Measurements from ENCODE around the gene MIS12.

The MIS12 gene

GRCh38 chr17:5468075-5468473 lies 18.3 kb upstream of the MIS12 start:
- Histone ChIP-seq H3K36me3 (peaks cover 3 to 18% (median 14%) of the 10 kb centered on the region in 3 donors), H3K27me3 (no peaks in the 10 kb centered on the region), H3K27ac (peak overlapping the region; percentile 77 to 83), H3K4me3 (peak overlapping the region; percentile 73 to 80), H3K4me1 (peaks cover 0 to 22% (median 20%) of the 10 kb centered on the region in 4 donors), H3K9me3 (no peaks in the 10 kb centered on the region)
- intact Hi-C loops (cut with DNase I; ENCODE audit: low total_unique reads): no loop called here
- no peak for DNase-seq
- no peak for TF ChIP-seq CTCF (IDR thresholded peaks at IDR 0.05)

GRCh38 chr17:5472511-5472910 lies 13.9 kb upstream of the MIS12 start:
- H3K4me1 ChIP-seq: peaks cover 0 to 15% (median 11%) of the 10 kb centered on the region in 4 donors
- no peak for TF ChIP-seq CTCF (IDR thresholded peaks at IDR 0.05)
- DNase-seq: no peak
- no peak overlapping the region for H3K27ac ChIP-seq
- no peaks in the 10 kb centered on the region for H3K9me3 ChIP-seq
- intact Hi-C loops (cut with DNase I; ENCODE audit: low total_unique reads): no loop called here
- H3K27me3 ChIP-seq: no peaks in the 10 kb centered on the region
- peaks cover 40 to 56% (median 53%) of the 10 kb centered on the region in 3 donors for H3K36me3 ChIP-seq
- H3K4me3 ChIP-seq: no peak overlapping the region

GRCh38 chr17:5473906-5474305 lies 12.5 kb upstream of the MIS12 start:
- intact Hi-C loops (cut with DNase I; ENCODE audit: low total_unique reads): no loop called here
- peaks cover 54 to 70% (median 67%) of the 10 kb centered on the region in 3 donors for H3K36me3 ChIP-seq

GRCh38 chr17:5478992-5479391 lies 7.4 kb upstream of the MIS12 start:
- H3K36me3 ChIP-seq: peaks cover 83 to 90% (median 88%) of the 10 kb centered on the region in 3 donors
- no peaks in the 10 kb centered on the region for H3K27me3 ChIP-seq
- DNase-seq: no peak
- H3K4me3 ChIP-seq: no peak overlapping the region
- H3K9me3 ChIP-seq: no peaks in the 10 kb centered on the region
- H3K4me1 ChIP-seq: peaks cover 0 to 6% (median 3%) of the 10 kb centered on the region in 4 donors
- no peak for TF ChIP-seq CTCF (IDR thresholded peaks at IDR 0.05)
- intact Hi-C loops (cut with DNase I; ENCODE audit: low total_unique reads): no loop called here
- no peak overlapping the region for H3K27ac ChIP-seq

More at GRCh38 chr17:5473906-5474305, 12.5 kb upstream of the MIS12 start:
- TF ChIP-seq CTCF (IDR thresholded peaks at IDR 0.05): no peak
- H3K27ac ChIP-seq: no peak overlapping the region
- H3K27me3 ChIP-seq: no peaks in the 10 kb centered on the region
- no peak for DNase-seq
- peaks cover 0 to 6% (median 4%) of the 10 kb centered on the region in 4 donors for H3K4me1 ChIP-seq
- no peaks in the 10 kb centered on the region for H3K9me3 ChIP-seq
- H3K4me3 ChIP-seq: no peak overlapping the region

- TF ChIP-seq CTCF (IDR thresholded peaks at IDR 0.05): no peak
- intact Hi-C loops (cut with DNase I; ENCODE audit: low total_unique reads): no loop called here
- H3K27me3 ChIP-seq: no peaks in the 10 kb centered on the region
- no peak overlapping the region for H3K27ac ChIP-seq
- H3K4me1 ChIP-seq: peaks cover 0 to 23% (median 19%) of the 10 kb centered on the region in 4 donors
- H3K4me3 ChIP-seq: no peak overlapping the region
- DNase-seq: no peak
- peaks cover 65 to 80% (median 74%) of the 10 kb centered on the region in 3 donors for H3K36me3 ChIP-seq
- no peaks in the 10 kb centered on the region for H3K9me3 ChIP-seq
Measured at GRCh38 chr17:5480962-5481361, 5.4 kb upstream of the MIS12 start.

- peaks cover 0 to 23% (median 19%) of the 10 kb centered on the region in 4 donors for H3K4me1 ChIP-seq
- TF ChIP-seq CTCF (IDR thresholded peaks at IDR 0.05): no peak
- H3K27me3 ChIP-seq: no peaks in the 10 kb centered on the region
- no peak for DNase-seq
- no peaks in the 10 kb centered on the region for H3K9me3 ChIP-seq
- no peak overlapping the region for H3K27ac ChIP-seq
- intact Hi-C loops (cut with DNase I; ENCODE audit: low total_unique reads): no loop called here
- H3K4me3 ChIP-seq: no peak overlapping the region
- peaks cover 65 to 76% (median 70%) of the 10 kb centered on the region in 3 donors for H3K36me3 ChIP-seq
Measured at GRCh38 chr17:5481451-5481850, 4.9 kb upstream of the MIS12 start.

Data from tibial artery (tissue), 4 donors.